Ramos (cell line): ENCODE measurements around the gene PLA2G4B.

Experiments used
- in situ Hi-C: fragments of 300-500 bp; cut with MboI; formaldehyde crosslinking; loops from one replicate; pipeline ENCODE4 v1.14.3; 2022; ENCODE audit warnings: low sequenced_read_pairs; ENCODE audit not compliant: unreplicated experiment

PLA2G4B gene

DNA sequence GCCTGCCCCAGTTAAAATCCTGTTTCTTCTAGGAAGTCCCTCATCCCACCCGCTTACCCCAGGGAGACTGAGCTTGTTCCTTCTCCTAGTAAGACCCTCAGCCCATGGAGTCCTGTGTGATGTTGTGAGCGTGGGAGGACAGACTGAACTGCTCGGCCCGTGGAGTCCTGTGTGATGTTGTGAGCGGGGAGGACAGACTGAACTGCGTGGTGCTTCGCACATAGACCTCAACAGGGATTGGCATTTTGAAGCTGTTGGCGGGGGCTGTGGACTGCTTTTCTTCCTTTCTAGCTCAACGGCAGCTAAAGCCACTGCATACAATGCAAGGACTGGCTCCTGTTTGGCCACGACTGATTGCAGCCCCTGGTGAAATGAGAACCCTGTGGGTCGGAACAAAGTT lies 56.8 kb downstream of the PLA2G4B start:
- in situ Hi-C loops = no loop called here

DNA sequence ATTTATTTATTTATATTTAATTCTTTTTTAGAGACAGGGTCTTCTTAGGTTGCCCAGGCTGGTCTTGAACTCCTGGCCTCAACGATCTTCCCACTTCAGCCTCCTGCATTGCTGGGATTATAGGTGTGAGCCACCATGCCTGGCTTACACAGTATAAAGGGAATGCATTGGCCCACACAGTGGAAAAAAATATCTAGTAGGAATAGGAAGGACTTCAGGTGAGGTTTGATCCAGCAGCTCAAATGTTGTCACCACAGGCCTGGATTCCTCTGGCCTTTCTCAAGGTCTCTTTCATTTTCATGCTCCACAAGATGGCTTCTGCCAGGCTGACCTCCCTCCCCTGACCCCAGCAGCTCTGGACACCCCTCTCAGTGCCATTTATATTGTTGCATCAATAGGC lies 57.3 kb downstream of the PLA2G4B start:
- in situ Hi-C loops = no loop called here

DNA sequence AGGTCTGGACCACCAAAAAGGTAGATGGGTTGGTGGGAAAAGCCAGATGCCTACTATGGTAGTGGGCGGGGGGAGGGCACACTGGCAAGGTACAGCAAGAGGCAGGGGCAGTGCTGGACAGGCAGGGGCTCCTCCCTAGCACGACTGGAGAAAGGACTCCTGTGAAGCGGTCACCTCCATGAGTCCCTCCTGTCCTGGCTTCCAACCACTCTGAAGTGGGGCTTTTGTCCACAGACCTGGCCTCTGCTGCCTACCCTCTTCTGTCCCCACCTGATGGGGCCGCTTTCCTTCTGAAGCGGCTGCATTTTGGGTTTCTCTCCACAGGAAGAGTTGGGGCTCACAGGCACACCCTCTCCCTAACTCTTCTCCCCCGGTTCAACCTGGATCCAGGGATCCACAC lies 57.9 kb downstream of the PLA2G4B start:
- in situ Hi-C loops = no loop called here

DNA sequence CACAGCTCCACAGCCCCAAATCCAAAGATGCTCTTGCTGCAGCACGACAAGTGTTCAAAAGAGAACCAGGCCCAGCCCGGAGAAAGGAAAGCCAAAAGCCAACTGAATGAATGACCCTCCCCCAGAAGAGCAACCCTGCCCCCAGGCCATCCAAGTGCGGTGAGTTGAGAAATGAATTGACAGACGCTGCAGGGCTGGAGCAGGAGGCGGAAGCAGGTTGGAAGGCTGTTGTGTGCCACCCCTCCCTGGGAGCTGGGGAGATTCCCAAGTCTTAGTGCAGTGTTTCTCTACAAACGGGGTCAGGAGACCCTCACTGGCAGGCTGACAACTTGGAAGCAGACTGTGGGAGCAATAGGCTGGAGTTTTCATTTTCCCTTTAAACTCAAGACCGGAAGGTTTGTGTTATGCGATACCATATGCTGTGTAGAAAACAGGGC lies 58.7 kb downstream of the PLA2G4B start:
- in situ Hi-C loops = no loop called here
